KMS-11 (cell line): ENCODE results near the gene NRN1.
"Not testable (repeated sequence)": the region's sequence is repeated elsewhere in the genome, so short reads cannot be mapped to it uniquely, and the experiment has no call there.

ENCODE experiments used
- H2AFZ ChIP-seq: fragments of 200-600 bp; sonication (generic); 2 replicates; pipeline ENCODE4 v1.6.1; 2016; ENCODE audit warnings: antibody characterized with exemption, mixed run types, low read depth
- H3K27ac ChIP-seq: fragments of 200-600 bp; sonication (generic); 2 replicates; pipeline ENCODE4 v1.6.1; 2016; ENCODE audit warnings: mild to moderate bottlenecking, mixed run types
- H3K27me3 ChIP-seq: fragments of 200-600 bp; sonication (generic); 2 replicates; pipeline ENCODE4 v1.6.1; 2017; ENCODE audit warnings: mild to moderate bottlenecking, low read depth, mixed run types, moderate library complexity; ENCODE audit not compliant: insufficient read depth
- H3K36me3 ChIP-seq: fragments of 200-600 bp; sonication (generic); 2 replicates; pipeline ENCODE4 v1.6.1; 2017; ENCODE audit warnings: mild to moderate bottlenecking, mixed run types; ENCODE audit not compliant: insufficient read depth
- H3K4me1 ChIP-seq: fragments of 200-600 bp; sonication (generic); 2 replicates; pipeline ENCODE4 v1.6.1; 2016; ENCODE audit warnings: mild to moderate bottlenecking, low read depth, mixed run types; ENCODE audit not compliant: poor library complexity, severe bottlenecking
- H3K4me2 ChIP-seq: fragments of 200-600 bp; sonication (generic); 2 replicates; pipeline ENCODE4 v1.7.0; 2016; ENCODE audit warnings: mild to moderate bottlenecking, mixed run types
- H3K4me3 ChIP-seq: fragments of 200-600 bp; sonication (generic); IDR thresholded peaks from 2 replicates; pipeline ENCODE4 v1.6.1; 2017; ENCODE audit warnings: low read depth, low read length, mixed read lengths; ENCODE audit not compliant: insufficient read depth
- H3K79me2 ChIP-seq: fragments of 200-600 bp; sonication (generic); 2 replicates; pipeline ENCODE4 v1.6.1; 2016; ENCODE audit warnings: low read depth, mixed run types; ENCODE audit not compliant: insufficient read depth
- H3K9ac ChIP-seq: fragments of 200-600 bp; sonication (generic); 2 replicates; pipeline ENCODE4 v1.6.1; 2016; ENCODE audit warnings: mild to moderate bottlenecking, mixed run types
- H4K20me1 ChIP-seq: fragments of 200-600 bp; sonication (generic); 2 replicates; pipeline ENCODE4 v1.6.1; 2016; ENCODE audit warnings: mild to moderate bottlenecking, mixed run types; ENCODE audit not compliant: insufficient read depth
- CTCF ChIP-seq: fragments of 200-600 bp; sonication (generic); conservative IDR thresholded peaks from 2 replicates; pipeline ENCODE4 v1.6.1; 2017; ENCODE audit warnings: low read depth, mild to moderate bottlenecking, antibody characterized with exemption, low read length, moderate library complexity, mixed read lengths

Gene NRN1

GRCh38 chr6:6024220-6024619, 17.5 kb upstream of the NRN1 start:
- H3K36me3 ChIP-seq, result no peaks in the 10 kb centered on the region
- no peak overlapping the region for H3K27ac ChIP-seq
- H3K4me2 ChIP-seq, result no peak overlapping the region
- H3K79me2 ChIP-seq, result no peaks in the 10 kb centered on the region
- H3K27me3 ChIP-seq, result no peaks in the 10 kb centered on the region
- no peaks in the 10 kb centered on the region for H4K20me1 ChIP-seq
- H3K4me1 ChIP-seq, result no peaks in the 10 kb centered on the region
- H2AFZ ChIP-seq, result no peak overlapping the region
- no peak overlapping the region for H3K4me3 ChIP-seq
- no peak overlapping the region for H3K9ac ChIP-seq
- TF ChIP-seq CTCF, result no peak

- H3K36me3 ChIP-seq, H3K27ac ChIP-seq, H3K4me2 ChIP-seq, H2AFZ ChIP-seq, H3K4me1 ChIP-seq, H4K20me1 ChIP-seq, H3K9ac ChIP-seq, H3K79me2 ChIP-seq, H3K27me3 ChIP-seq, H3K4me3 ChIP-seq: not testable (repeated sequence)
Observed at GRCh38 chr6:6022841-6023240, 16.1 kb upstream of the NRN1 start.

- Histone ChIP-seq H4K20me1 (no peaks in the 10 kb centered on the region), H3K9ac (peak overlapping the region; percentile 76), H3K27me3 (peaks cover 27% of the 10 kb centered on the region), H3K79me2 (no peaks in the 10 kb centered on the region), H2AFZ (peak overlapping the region; percentile 95), H3K4me1 (peaks cover 17% of the 10 kb centered on the region), H3K4me3 (no peak overlapping the region), H3K4me2 (peak overlapping the region; percentile 99), H3K27ac (peak overlapping the region; percentile 38), H3K36me3 (no peaks in the 10 kb centered on the region)
- TF ChIP-seq CTCF, result no peak
Observed at GRCh38 chr6:6008648-6009421, 2.1 kb upstream of the NRN1 start.

- peak overlapping the region; percentile 25; the same call in 1 of the 2 replicates for H3K27ac ChIP-seq
- peak overlapping the region; percentile 99 for H3K4me2 ChIP-seq
Observed at GRCh38 chr6:6008089-6008647, 1.4 kb upstream of the NRN1 start.

More at GRCh38 chr6:6008089-6008647, 1.4 kb upstream of the NRN1 start:
- Histone ChIP-seq H3K9ac (peak overlapping the region; percentile 76; the same call in 1 of the 2 replicates), H3K4me3 (no peak overlapping the region), H4K20me1 (no peaks in the 10 kb centered on the region), H3K27me3 (peaks cover 27% of the 10 kb centered on the region), H3K4me1 (peaks cover 17% of the 10 kb centered on the region), H3K36me3 (no peaks in the 10 kb centered on the region), H3K79me2 (no peaks in the 10 kb centered on the region), H2AFZ (peak overlapping the region; percentile 95)
- TF ChIP-seq CTCF, result no peak
